ENCODE measurements around the gene MRPS18A.

DNA sequence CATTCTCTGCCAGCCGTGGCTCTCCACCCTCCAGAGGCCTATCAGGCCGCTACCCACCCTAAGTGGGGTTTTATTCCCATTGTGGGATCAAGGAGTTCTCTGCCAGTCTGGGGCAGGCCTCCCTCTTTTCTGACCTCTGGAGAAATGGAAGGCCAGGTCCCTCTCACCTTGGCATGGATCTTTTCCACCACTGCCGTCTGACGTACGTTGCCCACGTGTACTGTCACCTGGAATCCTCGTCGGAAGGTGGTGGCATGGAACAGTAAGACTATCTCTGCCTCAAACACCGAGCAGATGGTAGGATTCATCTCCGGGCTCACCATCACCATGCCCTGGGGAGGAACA is 65.8 kb downstream of the MRPS18A start:
- TF ChIP-seq CTCF (IDR thresholded peaks at IDR 0.05) (no peak), EZH2phosphoT487 (IDR thresholded peaks at IDR 0.05) (no peak), EZH2 (IDR thresholded peaks at IDR 0.05) (no peak)
